ENCODE measurements around the gene LCE3A. TPM values are rescaled to one million over a fixed set of nuclear protein-coding genes. Genes with fewer than 3 reads are reported as not detected.

LCE3A gene
- total and polyA plus RNA-seq, 12 donors, result not detected

DNA sequence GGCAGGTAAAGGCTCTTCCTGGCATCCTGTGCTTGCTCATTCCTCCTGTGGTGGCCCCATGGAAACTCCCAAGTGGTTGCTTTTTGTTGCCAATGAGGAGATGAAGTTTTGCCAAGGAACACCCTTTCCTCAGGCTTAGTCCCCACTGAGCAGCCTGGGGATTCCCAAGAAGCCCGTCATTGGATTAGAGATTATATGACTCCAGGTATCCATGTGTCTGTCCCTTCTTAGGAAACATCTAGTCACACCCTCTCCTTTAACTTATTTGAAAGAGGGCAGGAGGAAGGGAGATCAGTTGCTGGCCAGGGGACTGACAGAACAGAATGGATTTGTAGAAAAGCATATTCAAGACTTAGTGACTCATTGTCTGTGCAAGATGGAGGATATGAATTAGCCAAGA lies 3.8 kb upstream of the LCE3A start:
- 60 to 75% (median 67%) methylated on average over 1 of the region's 1 CpG for WGBS, 4 donors

DNA sequence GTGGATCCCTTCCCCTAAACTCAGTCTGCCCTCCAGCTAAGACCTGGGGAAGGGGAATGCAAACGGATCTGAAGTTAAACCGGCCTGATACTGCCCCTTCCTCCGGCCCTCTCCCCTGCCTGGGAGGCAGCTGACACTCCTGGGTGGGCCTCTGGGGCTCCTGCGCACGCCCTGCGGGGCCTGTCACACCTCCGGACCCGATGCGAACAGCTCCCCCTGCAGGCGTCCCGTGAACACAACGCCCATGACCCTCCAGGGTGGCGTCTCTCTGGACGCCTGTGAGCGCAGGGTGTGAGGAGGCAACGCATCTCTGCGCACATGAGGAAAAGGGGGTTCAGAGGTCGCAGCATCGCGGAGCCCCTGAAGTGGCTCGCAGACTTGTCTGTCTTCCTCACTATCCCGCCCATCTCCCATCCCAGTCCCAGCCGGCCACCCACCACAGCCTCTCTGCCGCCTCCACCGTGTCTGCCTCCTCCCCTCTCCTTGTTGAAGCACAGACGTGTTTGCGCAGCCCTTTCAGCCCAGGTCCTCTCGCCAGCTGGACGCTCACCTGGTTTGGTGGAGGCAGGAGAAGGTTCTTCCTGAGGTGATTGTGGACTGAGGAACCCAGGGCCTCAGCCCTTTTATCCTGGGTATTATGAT lies 421 bp upstream of the LCE3A start:
- no peak overlapping the region for H3K27ac ChIP-seq
- intact Hi-C loops (cut with DNase I), result no loop called here

More for the DNA sequence above, 3.8 kb upstream of the LCE3A start:
- DNase-seq, result no peak
- TF ChIP-seq POLR2A (IDR thresholded peaks at IDR 0.05), result no peak
- TF ChIP-seq, protein P1, sequence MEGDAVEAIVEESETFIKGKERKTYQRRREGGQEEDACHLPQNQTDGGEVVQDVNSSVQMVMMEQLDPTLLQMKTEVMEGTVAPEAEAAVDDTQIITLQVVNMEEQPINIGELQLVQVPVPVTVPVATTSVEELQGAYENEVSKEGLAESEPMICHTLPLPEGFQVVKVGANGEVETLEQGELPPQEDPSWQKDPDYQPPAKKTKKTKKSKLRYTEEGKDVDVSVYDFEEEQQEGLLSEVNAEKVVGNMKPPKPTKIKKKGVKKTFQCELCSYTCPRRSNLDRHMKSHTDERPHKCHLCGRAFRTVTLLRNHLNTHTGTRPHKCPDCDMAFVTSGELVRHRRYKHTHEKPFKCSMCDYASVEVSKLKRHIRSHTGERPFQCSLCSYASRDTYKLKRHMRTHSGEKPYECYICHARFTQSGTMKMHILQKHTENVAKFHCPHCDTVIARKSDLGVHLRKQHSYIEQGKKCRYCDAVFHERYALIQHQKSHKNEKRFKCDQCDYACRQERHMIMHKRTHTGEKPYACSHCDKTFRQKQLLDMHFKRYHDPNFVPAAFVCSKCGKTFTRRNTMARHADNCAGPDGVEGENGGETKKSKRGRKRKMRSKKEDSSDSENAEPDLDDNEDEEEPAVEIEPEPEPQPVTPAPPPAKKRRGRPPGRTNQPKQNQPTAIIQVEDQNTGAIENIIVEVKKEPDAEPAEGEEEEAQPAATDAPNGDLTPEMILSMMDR (IDR thresholded peaks at IDR 0.05), result no peak
- Histone ChIP-seq H3K9me3 (replicated peaks in 1 of 3) (no peaks in the 10 kb centered on the region), H3K4me3 (no peak overlapping the region), H3K27ac (no peak overlapping the region), H3K27me3 (no peaks in the 10 kb centered on the region), H3K4me1 (replicated peaks in 1 of 2) (no peaks in the 10 kb centered on the region), H3K36me3 (replicated peaks in 1 of 2) (no peaks in the 10 kb centered on the region)
- intact Hi-C loops (cut with DNase I), result no loop called here

DNA sequence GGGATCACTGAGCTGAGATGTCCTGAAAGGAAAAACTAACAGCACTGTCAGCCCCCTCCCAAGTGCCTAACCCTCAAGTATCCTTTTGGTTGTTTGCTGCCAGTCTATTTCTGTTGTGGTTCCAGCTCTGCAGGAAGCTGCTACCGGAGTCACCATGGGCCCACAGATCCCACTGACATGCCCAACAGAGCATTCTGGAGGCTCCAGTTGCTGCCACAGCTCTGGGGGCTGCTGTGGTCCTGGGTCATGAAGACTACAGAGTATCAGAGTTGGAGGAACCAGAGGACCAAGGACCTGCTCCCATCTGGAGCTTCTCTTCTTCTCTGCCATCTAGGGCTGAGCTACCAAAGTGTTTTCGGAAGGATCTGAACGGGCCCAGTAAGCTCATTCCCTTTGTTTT lies 910 bp downstream of the LCE3A start:
- Histone ChIP-seq H3K4me3 (no peak overlapping the region), H3K27ac (no peak overlapping the region), H3K4me1 (replicated peaks in 1 of 2) (no peaks in the 10 kb centered on the region), H3K27me3 (no peaks in the 10 kb centered on the region), H3K9me3 (replicated peaks in 1 of 3) (peaks cover 0 to 4% (median 0%) of the 10 kb centered on the region in 3 donors), H3K36me3 (replicated peaks in 1 of 2) (no peaks in the 10 kb centered on the region)
- TF ChIP-seq, protein P1 (IDR thresholded peaks at IDR 0.05), result no peak
- TF ChIP-seq POLR2A (IDR thresholded peaks at IDR 0.05), result no peak
- DNase-seq, result no peak
- intact Hi-C loops (cut with DNase I), result no loop called here
- 55 to 79% (median 72%) methylated on average over 3 of the region's 3 CpGs for WGBS, 4 donors

More for the DNA sequence above, 421 bp upstream of the LCE3A start:
- Histone ChIP-seq H3K4me3 (no peak overlapping the region), H3K4me1 (replicated peaks in 1 of 2) (no peaks in the 10 kb centered on the region), H3K36me3 (replicated peaks in 1 of 2) (no peaks in the 10 kb centered on the region), H3K9me3 (replicated peaks in 1 of 3) (no peaks in the 10 kb centered on the region), H3K27me3 (no peaks in the 10 kb centered on the region)
- no peak for DNase-seq
- WGBS, 4 donors, result 26 to 35% (median 32%) methylated on average over 16 to 29 of the region's 29 CpGs
- TF ChIP-seq, protein P1 (IDR thresholded peaks at IDR 0.05), result no peak
- no peak for TF ChIP-seq POLR2A (IDR thresholded peaks at IDR 0.05)

DNA sequence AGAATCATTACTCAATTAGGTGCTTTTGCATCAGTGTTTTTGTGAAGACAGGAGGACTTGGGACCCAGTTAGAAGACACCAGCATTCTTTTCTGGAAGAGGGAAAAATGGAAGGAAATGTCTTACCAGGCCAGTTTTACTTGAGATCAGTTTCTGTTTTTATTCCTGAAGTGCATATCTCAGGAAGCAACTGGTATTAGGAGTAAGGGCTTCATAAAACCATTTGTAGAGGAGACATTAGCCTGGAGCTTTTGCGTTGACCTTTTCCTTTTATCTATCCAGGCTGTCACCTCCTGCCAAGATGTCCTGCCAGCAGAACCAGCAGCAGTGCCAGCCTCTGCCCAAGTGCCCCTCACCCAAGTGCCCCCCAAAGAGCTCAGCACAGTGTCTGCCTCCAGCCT lies 9.4 kb downstream of the LCE3A start, which contains the start of gene LCE3B:
TSS of gene LCE3B (plus strand) at position 301 of the 400 bp plus-strand sequence. CDS start at position 301, 0 bp downstream.
- H3K27ac ChIP-seq, result no peak within 1 kb of the TSS
- no peaks in the 10 kb centered on the region for H3K4me1 ChIP-seq (replicated peaks in 1 of 2)
- H3K36me3 ChIP-seq (replicated peaks in 1 of 2), result no peaks in the 10 kb centered on the region
- no peak for TF ChIP-seq POLR2A (IDR thresholded peaks at IDR 0.05)
- TF ChIP-seq, protein P1 (IDR thresholded peaks at IDR 0.05), result no peak
- no peak within 1 kb of the TSS for H3K4me3 ChIP-seq
- H3K27me3 ChIP-seq, result no peaks in the 10 kb centered on the region
- WGBS, 4 donors, result 89 to 100% methylated on average over 1 of the region's 1 CpG; no CpG with 5 or more reads in 2 of the 4 donors
- H3K9me3 ChIP-seq (replicated peaks in 1 of 3), result peaks cover 0 to 4% (median 0%) of the 10 kb centered on the region in 3 donors
- intact Hi-C loops (cut with DNase I), result no loop called here
- DNase-seq, result no peak

Measured in adrenal gland (tissue), 12 donors.